CD8-positive, alpha-beta memory T cell (primary cell): ENCODE data around the gene CALHM1. TPM values are rescaled to one million over a fixed set of nuclear protein-coding genes. Genes with fewer than 3 reads are reported as not detected.

ENCODE experiments used
- polyA plus RNA-seq: library from polyadenylated mRNA; unstranded; fragments of 300-500 nt; fragmentation: Illumina TruSeq; gene quantifications from one replicate; pipeline ENCODE4 v1.2.3, GENCODE V29; 2021
- total RNA-seq, 2 experiments: library from RNA; stranded (reverse); gene quantifications; one replicate each; pipeline ENCODE4 v1.2.3, GENCODE V29; 2021

CALHM1 gene
- total and polyA plus RNA-seq, 3 experiments from 2014 or later: not detected

Other genes with a start within 250 kb of the CALHM1 start
- not detected for gene RPEL1, start 213.0 kb downstream of the CALHM1 start, total RNA-seq
- gene RPEL1, start 213.0 kb downstream of the CALHM1 start, polyA plus RNA-seq: not detected
- under 1 TPM; 0.73 to 0.94 TPM for gene INA, start 181.8 kb downstream of the CALHM1 start, total RNA-seq
- not detected for gene INA, start 181.8 kb downstream of the CALHM1 start, polyA plus RNA-seq
- 10 to 100 TPM; 17.6 to 17.7 TPM for gene PCGF6, start 107.8 kb downstream of the CALHM1 start, total RNA-seq
- 10.8 TPM for gene PCGF6, start 107.8 kb downstream of the CALHM1 start, polyA plus RNA-seq
- 10 to 100 TPM; 10.9 to 11.4 TPM for gene TAF5, start 90.9 kb downstream of the CALHM1 start, total RNA-seq
- gene TAF5, start 90.9 kb downstream of the CALHM1 start, polyA plus RNA-seq: 4.4 TPM
- 100 to 1,000 TPM; 438 to 454 TPM for gene ATP5MK, start 62.4 kb downstream of the CALHM1 start, total RNA-seq
- 553 TPM for gene ATP5MK, start 62.4 kb downstream of the CALHM1 start, polyA plus RNA-seq
- gene PDCD11, start 62.3 kb downstream of the CALHM1 start, total RNA-seq: 10 to 100 TPM; 88.5 to 91.3 TPM
- gene PDCD11, start 62.3 kb downstream of the CALHM1 start, polyA plus RNA-seq: 16.4 TPM
- 10 to 100 TPM; 20.4 to 22.2 TPM for gene CALHM2, start 6.5 kb downstream of the CALHM1 start, total RNA-seq
- 92.7 TPM for gene CALHM2, start 6.5 kb downstream of the CALHM1 start, polyA plus RNA-seq
- gene CALHM3, start 20.3 kb upstream of the CALHM1 start, total RNA-seq: not detected
- gene CALHM3, start 20.3 kb upstream of the CALHM1 start, polyA plus RNA-seq: not detected
- gene NEURL1, start 34.8 kb upstream of the CALHM1 start, total RNA-seq: 1 to 10 TPM; 1.5 to 1.6 TPM
- 0.69 TPM for gene NEURL1, start 34.8 kb upstream of the CALHM1 start, polyA plus RNA-seq